Retina (tissue), 1 donor: ENCODE results near the gene FCRL1.

Source experiments
- DNase-seq: peaks from one replicate; pipeline ENCODE4 v3.0.0-alpha.2; 2016

The FCRL1 gene

DNA sequence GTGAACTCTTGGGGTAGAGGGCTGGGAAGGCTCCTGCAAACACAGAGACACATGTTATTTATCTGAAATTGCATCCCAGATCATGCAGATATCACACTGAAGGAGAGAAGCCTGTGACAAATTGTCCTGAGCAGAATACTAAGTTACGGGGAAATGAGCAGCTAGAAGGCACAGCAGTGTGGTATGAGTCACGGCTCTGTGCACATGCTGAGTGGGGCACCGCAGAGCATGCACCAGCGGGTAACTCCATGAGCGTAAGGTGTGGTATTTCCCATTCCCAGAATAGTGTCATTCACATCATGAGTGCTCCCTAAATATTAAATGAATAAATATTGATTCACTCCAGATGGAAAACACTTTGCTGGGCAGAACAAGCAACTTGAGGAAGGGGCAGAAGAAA, 21.7 kb downstream of the FCRL1 start:
- DNase-seq = no peak

DNA sequence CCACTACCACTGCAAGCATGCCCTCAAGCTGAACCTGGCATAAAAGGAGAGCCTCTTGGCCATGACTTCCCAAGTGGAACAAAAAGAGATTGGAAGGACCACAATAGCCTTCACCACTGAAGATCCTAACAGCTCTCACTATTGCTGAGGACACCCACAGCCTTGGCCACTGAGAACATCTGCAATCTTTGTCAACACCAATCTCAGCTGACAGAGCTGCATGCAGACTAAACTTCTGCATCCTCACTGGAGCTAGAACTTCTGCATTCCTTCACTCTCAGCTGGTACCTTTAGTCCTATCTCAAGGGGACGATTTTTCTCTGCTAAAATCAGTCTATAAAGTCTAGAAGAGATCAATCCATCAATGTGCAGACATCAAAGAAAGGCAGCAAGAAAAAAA, 34.7 kb downstream of the FCRL1 start:
- DNase-seq = no peak

DNA sequence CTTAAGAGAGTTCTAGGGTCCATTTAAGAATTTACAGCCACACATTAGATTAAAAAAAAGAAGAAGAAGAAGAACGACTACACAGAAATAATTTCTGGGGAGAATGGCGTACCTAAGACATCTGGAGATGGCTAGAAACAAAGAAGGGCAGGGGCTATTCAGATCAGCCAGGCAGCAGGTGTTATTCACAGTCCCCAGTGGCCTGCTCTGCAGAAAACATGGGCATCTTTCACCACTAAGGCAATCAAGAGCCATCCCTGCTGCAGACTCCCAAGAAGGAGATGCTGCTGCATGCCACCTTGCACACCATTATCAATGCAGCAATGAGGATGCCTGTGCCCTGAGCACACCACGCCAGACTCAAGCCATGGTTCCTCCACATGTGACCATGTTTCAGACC, 35.1 kb downstream of the FCRL1 start:
- DNase-seq = no peak

DNA sequence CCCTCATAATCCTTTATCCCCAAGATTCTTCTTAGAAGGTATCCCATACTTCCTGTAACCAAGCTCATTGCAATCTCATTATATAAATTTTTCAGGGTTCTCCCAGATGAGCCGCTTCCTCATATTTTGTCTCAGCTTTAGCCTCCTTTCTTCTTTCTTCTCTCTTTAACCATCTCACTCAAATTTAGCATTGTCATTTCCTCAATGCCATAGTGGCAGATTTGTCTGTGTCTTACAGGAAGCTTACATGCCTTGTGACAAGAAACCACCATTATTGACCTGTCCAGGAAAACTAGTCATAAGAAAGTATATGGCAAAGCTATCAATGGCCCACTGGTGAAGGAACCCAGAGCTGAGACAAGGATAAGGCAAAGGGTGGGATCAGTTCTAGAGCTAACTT, 37.0 kb downstream of the FCRL1 start:
- no peak for DNase-seq

DNA sequence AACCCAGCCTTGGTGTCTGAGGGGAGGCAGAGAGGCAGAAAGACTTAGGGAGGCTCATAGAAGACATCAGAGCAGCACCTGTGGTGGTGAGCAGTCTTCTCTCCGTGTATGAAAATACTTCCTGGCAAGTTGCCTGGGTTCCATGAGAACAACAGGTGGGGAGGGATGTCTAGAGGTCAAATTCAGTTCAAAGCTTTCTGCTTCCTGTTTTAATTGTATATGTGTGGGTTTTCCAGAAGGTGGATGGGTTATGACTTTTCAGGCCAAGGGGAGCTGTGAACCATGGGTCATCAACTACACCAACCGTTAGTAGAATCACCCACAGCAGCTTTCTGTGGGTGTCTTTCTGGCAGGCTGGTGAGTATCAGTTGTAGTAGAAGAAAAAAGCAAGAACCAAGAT, 38.9 kb downstream of the FCRL1 start:
- no peak for DNase-seq

DNA sequence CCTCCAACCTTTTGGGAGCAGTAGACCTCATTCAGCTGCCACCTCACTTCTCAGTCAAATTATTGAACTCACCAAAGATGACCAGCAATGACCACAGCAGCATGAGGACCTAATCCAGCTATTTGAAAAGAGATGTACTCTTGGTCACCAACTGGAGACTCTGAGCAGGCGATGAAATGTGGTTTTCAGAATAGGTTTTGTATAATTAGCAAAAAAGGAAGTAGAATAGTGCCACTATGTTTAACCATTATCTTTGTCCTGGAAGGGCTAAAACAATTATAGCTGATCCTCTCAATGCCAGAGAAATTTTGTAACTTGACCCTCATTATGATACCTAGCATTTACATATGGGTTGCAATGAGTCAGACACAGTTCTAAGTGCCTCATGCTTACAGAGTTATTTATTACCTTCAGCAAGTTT, 42.9 kb downstream of the FCRL1 start, which contains the start of gene FCRL2:
TSS of gene FCRL2 (minus strand) at position 162 of the 421 bp plus-strand sequence. CDS start at position 103, 59 bp downstream.
- no peak for DNase-seq

DNA sequence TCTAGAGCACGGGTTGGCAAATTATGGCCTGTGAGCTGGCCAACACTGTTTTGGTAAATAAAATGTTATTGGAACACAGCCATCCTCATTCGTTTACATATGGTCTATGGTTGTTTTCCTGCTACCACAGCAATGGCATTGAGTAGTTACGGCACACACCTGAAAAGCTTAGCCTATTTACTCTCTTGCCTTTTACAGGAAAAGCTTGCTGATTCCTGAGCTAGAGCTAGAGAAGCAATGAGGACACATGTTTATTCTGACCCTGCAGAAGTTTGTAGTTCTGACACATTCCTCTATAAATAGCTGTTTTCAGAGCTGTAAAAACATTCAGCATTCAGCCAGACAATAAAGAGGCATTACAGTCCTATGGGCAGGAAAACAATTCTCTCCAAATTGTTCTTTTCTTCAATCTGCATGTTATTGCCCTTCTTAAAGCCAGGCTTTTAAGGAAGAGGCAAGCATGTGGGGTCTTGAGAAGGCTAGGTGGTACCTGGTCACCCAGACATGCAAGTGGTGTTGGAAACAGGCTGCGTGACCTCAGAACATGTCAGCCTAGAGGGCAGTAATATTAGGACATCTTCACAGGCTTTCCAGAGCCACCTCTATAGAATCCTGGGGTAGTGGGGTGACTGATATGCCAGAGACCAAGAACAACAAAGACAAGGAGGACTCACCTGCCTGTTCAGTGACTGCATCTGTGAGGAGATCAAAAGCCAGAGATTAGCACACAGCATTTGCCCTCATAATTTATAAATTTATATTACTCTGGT, 44.6 kb downstream of the FCRL1 start:
- no peak for DNase-seq

DNA sequence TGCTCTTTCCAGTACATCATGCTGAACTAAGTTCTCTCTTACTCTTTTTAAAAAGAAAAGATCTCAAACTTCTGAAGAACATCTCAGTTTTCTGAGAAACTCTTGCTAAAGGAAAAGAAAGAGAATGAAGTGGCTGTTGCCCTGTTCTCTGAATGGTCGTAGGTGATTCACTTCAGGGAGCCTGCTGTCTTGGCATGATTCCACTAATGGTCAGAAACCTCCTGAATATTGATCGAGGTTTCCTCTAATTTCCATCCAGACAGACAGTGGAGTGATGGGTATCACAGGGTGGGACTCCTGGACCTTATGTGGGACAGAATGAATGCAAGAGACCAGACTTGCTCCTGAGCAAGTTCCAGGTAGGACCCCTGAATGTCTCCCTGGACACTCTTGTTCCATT, 45.5 kb downstream of the FCRL1 start:
- DNase-seq = no peak

DNA sequence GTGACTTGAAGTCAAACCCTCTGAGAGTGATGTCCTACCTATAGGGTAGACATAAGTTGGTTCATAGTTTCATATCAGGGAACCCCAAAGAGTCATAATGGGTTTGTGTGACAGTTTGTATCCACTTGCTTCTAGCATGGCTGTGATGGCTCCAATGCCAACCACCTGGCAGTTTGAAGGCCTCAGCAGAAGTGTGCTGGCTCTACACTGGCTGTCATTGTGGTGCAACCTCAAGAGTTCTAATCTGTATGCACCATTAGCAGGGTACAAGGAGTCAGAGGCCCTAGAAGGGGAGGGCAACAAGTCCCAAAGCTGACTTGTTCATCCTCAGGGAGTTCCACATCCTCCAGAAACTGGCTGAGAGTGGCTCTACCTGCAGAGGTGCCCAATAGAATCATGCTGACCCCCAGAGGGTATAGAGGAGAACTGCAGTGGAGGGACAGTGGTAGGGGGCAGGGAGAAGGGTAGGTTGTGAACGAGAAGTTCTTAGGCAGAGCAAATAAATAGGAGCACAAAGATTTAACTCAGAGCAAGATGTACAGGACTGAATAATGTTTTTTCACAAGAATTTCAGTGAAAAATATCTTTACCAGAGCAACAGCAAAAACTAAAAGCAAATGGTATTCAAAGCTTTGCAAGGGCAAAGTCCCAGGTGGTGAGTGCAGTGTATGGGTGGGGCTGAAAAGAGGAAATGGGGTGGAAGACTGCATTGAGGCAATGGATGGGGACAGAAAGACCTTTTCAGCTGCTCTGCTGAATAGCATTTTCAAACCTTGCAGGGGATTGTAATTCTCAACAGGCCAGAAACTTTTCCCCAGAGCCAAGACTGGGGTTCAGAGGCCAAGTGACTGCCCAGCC, 46.2 kb downstream of the FCRL1 start:
- DNase-seq = no peak

DNA sequence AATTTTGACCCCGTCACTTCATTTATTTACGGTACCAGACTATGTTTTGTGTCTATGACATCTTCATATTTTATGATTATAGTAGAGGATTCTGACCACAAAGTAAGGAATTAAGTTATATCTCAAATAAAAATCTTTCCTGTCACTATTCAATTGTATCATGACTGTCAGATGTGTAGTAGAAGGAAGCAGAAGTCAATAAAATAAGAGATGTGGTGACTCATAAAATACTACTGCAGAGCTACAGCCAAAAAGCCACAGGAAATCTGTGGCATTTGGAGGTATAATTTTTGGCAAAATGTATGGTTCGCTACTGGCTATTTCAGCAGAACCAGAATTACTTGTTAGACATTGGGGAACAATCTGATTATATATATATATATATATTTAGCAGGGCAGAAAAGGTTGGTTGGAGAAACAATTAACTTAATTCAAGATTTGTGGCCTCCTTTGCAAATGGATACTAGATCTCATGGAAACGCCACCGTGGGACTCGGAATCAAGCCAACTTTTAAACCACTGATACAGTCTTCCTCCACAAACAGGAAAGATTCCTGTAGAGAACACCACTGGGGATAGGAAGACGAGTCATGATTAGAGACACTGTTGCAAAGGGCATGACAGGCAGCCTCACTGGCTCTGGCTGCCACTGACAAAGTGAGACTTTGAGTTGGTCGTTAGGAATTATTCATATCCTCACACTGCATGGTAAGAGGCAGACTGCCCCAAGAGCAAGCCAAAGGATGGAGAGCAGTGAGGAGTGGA, 48.1 kb downstream of the FCRL1 start:
- no peak for DNase-seq

DNA sequence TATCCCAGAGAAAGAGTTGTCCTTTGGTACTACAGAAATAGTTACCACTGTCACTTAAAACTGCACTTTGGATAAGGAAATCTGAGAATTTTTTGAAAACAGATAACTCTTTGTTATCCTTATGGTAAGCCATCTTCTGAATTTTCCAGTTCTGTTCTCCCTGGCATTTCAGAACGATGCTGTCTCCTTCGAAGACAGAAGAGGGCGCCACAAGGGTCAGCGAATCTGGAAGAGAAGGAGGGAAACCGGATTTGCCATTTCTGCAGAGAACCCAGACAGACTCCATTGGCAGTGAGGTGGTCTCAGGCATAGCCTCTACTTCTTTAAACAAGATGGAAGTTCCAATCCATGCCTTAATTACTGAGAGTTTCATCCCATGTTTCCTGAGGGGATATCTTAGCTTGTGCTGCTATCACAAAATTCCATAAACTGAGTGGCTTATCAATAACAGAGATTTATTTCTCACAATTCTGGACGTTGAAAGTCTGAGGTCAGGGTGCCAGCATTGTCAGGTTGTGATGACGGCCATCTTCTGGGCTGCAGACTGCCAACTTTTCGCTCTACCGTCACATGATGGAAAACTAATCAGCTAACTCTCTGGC, 49.4 kb downstream of the FCRL1 start:
- DNase-seq = no peak

DNA sequence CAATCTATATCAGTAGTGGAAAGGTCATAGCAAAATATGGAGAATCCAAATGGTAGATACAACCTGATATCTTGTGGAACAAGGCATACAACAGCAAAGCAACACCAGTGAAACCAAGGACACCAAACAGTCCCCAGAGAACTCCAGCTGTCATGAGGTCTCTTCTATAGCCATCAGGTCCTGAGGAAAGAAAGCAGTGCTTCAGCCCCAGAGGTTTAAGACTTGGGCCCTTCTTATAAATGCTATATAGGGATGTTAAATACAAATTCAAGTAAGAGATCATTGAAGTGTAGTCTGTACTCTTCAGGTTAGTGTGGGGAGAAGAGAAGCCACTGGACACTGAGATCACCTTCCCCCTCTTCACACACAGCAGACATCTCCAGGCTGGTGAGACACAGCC, 53.1 kb downstream of the FCRL1 start:
- DNase-seq = no peak

DNA sequence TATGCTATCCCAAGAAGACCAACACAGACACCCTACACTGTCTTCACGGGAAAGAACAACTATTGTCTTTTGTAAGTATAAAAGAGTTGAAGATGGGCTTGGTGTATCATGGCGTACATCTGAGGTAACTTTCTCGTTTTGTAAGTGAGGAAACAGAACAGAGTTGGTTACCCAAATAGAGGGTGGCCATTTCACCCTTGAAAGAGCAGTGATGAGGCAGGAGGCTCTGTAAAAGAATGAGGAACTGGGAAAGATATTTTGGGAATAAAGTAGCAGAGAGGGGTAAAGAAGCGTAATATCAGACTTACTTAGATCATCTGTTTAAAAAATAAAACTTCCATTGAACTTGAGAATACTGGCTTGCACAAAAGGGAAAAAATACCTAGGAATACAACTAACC, 61.9 kb downstream of the FCRL1 start:
- no peak for DNase-seq

DNA sequence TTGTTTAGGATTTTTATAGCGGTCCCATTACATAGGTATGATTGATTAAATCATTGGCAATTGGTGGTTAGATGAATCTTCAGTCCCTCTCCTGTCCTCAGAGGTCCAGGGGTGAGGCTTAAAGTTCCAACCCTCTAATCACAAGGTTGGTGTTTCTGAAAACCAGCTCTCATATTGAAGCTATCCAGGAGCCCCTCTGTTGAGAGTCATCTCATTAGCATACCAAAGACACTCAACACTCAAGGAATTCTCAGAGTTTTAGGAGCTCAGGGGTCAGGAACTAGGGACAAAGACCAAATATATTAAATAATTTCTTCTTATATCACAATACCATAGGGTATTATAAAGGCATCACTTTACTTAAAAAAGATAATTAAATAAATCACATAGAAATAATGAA, 66.3 kb downstream of the FCRL1 start:
- DNase-seq = no peak

DNA sequence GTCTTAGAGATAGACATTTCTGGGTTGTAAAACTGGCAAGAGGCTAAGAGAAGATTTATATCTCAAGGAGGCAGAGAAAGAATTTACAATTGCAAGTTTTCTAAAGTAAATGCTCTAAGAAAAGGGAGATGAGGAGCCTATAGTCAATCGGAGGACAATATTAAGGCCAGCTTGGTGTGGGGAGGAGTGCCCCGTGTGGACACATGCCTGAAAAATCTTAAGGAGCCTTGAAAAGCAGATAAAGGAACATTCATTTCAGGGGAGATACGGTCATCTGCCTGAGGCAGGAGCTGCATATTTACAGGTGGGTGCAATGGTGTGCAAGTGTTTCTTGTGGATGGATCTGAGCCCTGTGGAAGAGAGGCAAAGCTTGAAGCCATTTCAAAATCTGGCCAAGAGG, 68.6 kb downstream of the FCRL1 start:
- DNase-seq = no peak

DNA sequence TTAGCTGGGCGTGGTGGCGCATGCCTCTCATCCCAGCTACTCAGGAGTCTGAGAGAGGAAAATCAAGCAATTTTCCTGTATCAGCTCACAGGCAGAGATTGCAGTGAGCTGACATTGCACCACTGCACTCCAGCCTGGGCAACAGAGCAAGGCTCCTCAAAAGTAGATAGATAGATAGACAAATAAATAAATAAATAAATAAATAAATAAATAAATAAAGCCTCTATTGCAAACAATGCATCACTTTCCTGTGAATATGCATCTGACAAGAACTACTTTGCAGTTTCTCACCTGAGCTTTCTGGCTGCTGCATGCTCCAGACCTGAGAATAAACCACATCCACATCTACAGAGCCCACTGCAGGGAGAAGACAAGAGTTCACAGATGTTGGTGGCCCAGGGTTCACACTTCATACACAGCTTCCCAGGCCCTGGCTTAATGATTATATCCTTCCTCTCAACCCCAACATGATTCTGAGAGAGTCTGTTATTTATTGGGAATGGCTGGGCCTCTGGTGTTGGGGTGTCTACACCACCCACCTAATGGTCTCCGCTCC, 71.6 kb downstream of the FCRL1 start:
- no peak for DNase-seq
